Liver (tissue), 9 donors: ENCODE measurements around the gene CDA. TPM values are rescaled to one million over a fixed set of nuclear protein-coding genes. Genes with fewer than 3 reads are reported as not detected.
A peak's percentile ranks its signal among the peaks of the same experiment; 100 is the strongest.

Experiments used
- DNase-seq: peaks from one replicate; pipeline ENCODE4 v3.0.0-alpha.2; 2017; ENCODE audit warnings: low spot score
- H3K27ac ChIP-seq, 2 donors: one replicate each; pipeline ENCODE4 v1.7.0; 2013; ENCODE audit warnings: inconsistent platforms in 2 of 2, low read length in 2 of 2, control low read depth in 1 of 2, low read depth in 1 of 2, mild to moderate bottlenecking in 1 of 2
- H3K27me3 ChIP-seq, 4 donors: one replicate each; pipeline versions ENCODE4 v1.6.1 to v1.7.0; 2013; ENCODE audit warnings: low read length in 3 of 4, inconsistent platforms in 1 of 4, mild to moderate bottlenecking in 1 of 4, moderate library complexity in 1 of 4; ENCODE audit not compliant: control insufficient read depth in 4 of 4, insufficient read depth in 4 of 4
- H3K36me3 ChIP-seq, 4 donors: one replicate each; pipeline versions ENCODE4 v1.6.1 to v1.7.0; 2013; ENCODE audit warnings: low read length in 3 of 4, mild to moderate bottlenecking in 3 of 4, low read depth in 1 of 4, moderate library complexity in 1 of 4; ENCODE audit not compliant: control insufficient read depth in 4 of 4, insufficient read depth in 3 of 4
- H3K4me1 ChIP-seq, 4 donors: one replicate each; pipeline versions ENCODE4 v1.6.1 to v1.7.0; 2013; ENCODE audit warnings: low read length in 3 of 4, mild to moderate bottlenecking in 3 of 4, moderate library complexity in 1 of 4; ENCODE audit not compliant: control insufficient read depth in 4 of 4, insufficient read depth in 4 of 4
- H3K4me3 ChIP-seq, 3 donors: one replicate each; pipeline versions ENCODE4 v1.6.1 to v1.7.0; 2013; ENCODE audit warnings: low read length in 3 of 3, control low read depth in 1 of 3, low read depth in 1 of 3, mild to moderate bottlenecking in 1 of 3
- H3K9ac ChIP-seq, 2 donors: one replicate each; pipeline ENCODE4 v1.7.0; 2013; ENCODE audit warnings: low read length in 2 of 2, mild to moderate bottlenecking in 2 of 2, moderate library complexity in 2 of 2, control low read depth in 1 of 2, low read depth in 1 of 2
- H3K9me3 ChIP-seq, 4 donors: one replicate each; pipeline versions ENCODE4 v1.6.1 to v1.7.0; 2013; ENCODE audit warnings: low read length in 3 of 4; ENCODE audit not compliant: control insufficient read depth in 4 of 4
- EGR1 ChIP-seq, 2 donors: IDR thresholded peaks; 2 replicates each; pipeline ENCODE4 v1.6.1; 2016 to 2018; ENCODE audit warnings: antibody characterized with exemption in 2 of 2, low read depth in 2 of 2
- FOXA2 ChIP-seq: IDR thresholded peaks from 2 replicates; pipeline ENCODE4 v1.6.1; 2016; ENCODE audit warnings: antibody characterized with exemption
- GABPA ChIP-seq, 2 donors: IDR thresholded peaks in 1 of 2; conservative IDR thresholded peaks in 1 of 2; 2 replicates each; pipeline ENCODE4 v1.6.1; 2016; ENCODE audit warnings: antibody characterized with exemption in 2 of 2, mild to moderate bottlenecking in 1 of 2, moderate library complexity in 1 of 2
- HNF4A ChIP-seq, 2 donors: conservative IDR thresholded peaks; 2 replicates each; pipeline ENCODE4 v1.6.1; 2016; ENCODE audit warnings: antibody characterized with exemption in 2 of 2, mild to moderate bottlenecking in 2 of 2
- HNF4G ChIP-seq: IDR thresholded peaks from 2 replicates; pipeline ENCODE4 v1.6.1; 2016; ENCODE audit warnings: antibody characterized with exemption
- JUND ChIP-seq, 2 donors: IDR thresholded peaks; 2 replicates each; pipeline ENCODE4 v1.6.1; 2016; ENCODE audit warnings: antibody characterized with exemption in 2 of 2
- NR2F2 ChIP-seq: IDR thresholded peaks from 2 replicates; pipeline ENCODE4 v1.6.1; 2016; ENCODE audit warnings: antibody characterized with exemption
- RAD21 ChIP-seq, 2 donors: IDR thresholded peaks; 2 replicates each; pipeline ENCODE4 v1.6.1; 2016; ENCODE audit warnings: antibody characterized with exemption in 2 of 2, mild to moderate bottlenecking in 2 of 2
- RXRA ChIP-seq, 2 donors: IDR thresholded peaks; 2 replicates each; pipeline ENCODE4 v1.6.1; 2017 to 2018; ENCODE audit warnings: antibody characterized with exemption in 2 of 2, mild to moderate bottlenecking in 1 of 2
- SP1 ChIP-seq: IDR thresholded peaks from 2 replicates; pipeline ENCODE4 v1.6.1; 2018; ENCODE audit warnings: antibody characterized with exemption, mild to moderate bottlenecking
- TAF1 ChIP-seq: conservative IDR thresholded peaks from 2 replicates; pipeline ENCODE4 v1.6.1; 2016; ENCODE audit warnings: antibody characterized with exemption, mild to moderate bottlenecking
- YY1 ChIP-seq: IDR thresholded peaks from 2 replicates; pipeline ENCODE4 v1.6.1; 2016; ENCODE audit warnings: antibody characterized with exemption, mild to moderate bottlenecking
- WGBS: extraction: QIAGEN DNeasy Blood & Tissue Kit; methylation state at CpG from one replicate; pipeline ENCODE4 v1.1.7; 2013; 5-methylcytosine and 5-hydroxymethylcytosine counted together
- polyA plus RNA-seq, 2 donors: library from polyadenylated mRNA; stranded (reverse) in 1 of 2; unstranded in 1 of 2; fragments of 200-250 nt in 1 of 2; fragments of >200 nt in 1 of 2; fragmentation: Nextera tagmentation in 1 of 2; extraction: Ambion mirVana in 1 of 2; gene quantifications; one replicate each; pipeline versions ENCODE4 v1.2.1 to v1.2.3, GENCODE V29; 2013 to 2015
- total RNA-seq, 2 donors: library from RNA; depleted of rRNA; stranded (reverse); fragments of >200 nt; gene quantifications; one replicate each; pipeline ENCODE4 v1.2.3, GENCODE V29; 2014
- TF ChIP-seq, protein P1 (sequence below): IDR thresholded peaks from 2 replicates; pipeline ENCODE4 v1.6.1; 2016; ENCODE audit warnings: antibody characterized with exemption
- TF ChIP-seq, protein P2 (sequence below): IDR thresholded peaks from 2 replicates; pipeline ENCODE4 v1.6.1; 2016; ENCODE audit warnings: antibody characterized with exemption
- TF ChIP-seq, protein P3 (sequence below): IDR thresholded peaks from 2 replicates; pipeline ENCODE4 v1.6.1; 2016; ENCODE audit warnings: antibody characterized with exemption
- TF ChIP-seq, protein P4 (sequence below): fragments of 150-350 bp; IDR thresholded peaks from 2 replicates; pipeline ENCODE4 v1.5.1; 2017; ENCODE audit warnings: improper control_type of control experiment, low read depth, low read length; ENCODE audit not compliant: missing input control
- TF ChIP-seq, protein P5 (sequence below): IDR thresholded peaks from 2 replicates; pipeline ENCODE4 v1.6.1; 2016; ENCODE audit warnings: antibody characterized with exemption, mild to moderate bottlenecking
- donor health status: healthy.
- donor health status: healthy.
- donor health status: healthy.
- donor health status: healthy.
- donor health status: healthy.

CDA gene
- total and polyA plus RNA-seq, 4 donors, result 0.42 to 38.9 (median 16.9) TPM

DNA sequence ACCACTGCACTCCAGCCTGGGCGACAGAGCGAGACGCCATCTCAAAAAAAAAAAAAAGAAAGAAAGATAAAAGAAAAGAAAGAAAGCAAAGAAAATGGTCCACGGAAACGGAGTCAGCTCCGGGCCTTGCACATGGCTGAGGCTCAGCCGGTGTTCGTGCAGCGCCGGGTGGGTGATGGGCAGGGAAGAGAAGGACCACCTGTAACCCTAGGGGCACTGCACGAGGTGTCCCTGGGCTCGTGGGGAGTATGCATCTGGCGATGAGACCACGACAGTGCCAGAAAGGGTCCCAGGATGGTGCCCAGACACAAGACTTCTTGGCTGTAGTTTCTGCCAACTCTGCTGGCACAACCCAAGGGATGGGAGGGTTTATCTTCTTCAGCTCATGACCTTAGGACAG lies 5.8 kb downstream of the CDA start:
- no peak overlapping the region for H3K27ac ChIP-seq

DNA sequence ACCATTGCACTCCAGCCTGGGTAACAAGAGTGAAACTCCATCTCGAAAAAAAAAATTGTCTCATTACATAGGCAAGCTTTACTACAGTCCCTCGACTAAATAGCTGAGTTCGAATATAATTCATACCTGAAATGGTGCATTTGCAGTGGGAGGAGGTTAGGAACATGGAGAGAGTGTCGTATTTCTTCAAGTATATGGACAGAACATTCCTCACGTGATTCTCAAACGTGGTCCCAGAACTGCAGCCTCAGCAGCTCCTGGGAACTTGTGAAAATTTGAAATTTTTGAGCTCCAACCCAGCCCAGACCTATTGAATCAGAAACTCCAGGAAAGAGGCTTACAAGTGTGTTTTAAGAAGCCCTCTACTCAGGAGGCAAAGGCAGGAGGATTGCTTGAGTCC lies 7.2 kb downstream of the CDA start:
- Histone ChIP-seq H3K9ac (no peak overlapping the region), H3K27ac (no peak overlapping the region), H3K9me3 (no peaks in the 10 kb centered on the region), H3K4me3 (no peak overlapping the region), H3K4me1 (peaks cover under 1 to 20% (median 9%) of the 10 kb centered on the region in 4 donors), H3K27me3 (no peaks in the 10 kb centered on the region), H3K36me3 (peaks cover 0 to 14% (median 4%) of the 10 kb centered on the region in 4 donors)
- 77% methylated on average over 6 of the region's 6 CpGs for WGBS
- TF ChIP-seq, protein P1, sequence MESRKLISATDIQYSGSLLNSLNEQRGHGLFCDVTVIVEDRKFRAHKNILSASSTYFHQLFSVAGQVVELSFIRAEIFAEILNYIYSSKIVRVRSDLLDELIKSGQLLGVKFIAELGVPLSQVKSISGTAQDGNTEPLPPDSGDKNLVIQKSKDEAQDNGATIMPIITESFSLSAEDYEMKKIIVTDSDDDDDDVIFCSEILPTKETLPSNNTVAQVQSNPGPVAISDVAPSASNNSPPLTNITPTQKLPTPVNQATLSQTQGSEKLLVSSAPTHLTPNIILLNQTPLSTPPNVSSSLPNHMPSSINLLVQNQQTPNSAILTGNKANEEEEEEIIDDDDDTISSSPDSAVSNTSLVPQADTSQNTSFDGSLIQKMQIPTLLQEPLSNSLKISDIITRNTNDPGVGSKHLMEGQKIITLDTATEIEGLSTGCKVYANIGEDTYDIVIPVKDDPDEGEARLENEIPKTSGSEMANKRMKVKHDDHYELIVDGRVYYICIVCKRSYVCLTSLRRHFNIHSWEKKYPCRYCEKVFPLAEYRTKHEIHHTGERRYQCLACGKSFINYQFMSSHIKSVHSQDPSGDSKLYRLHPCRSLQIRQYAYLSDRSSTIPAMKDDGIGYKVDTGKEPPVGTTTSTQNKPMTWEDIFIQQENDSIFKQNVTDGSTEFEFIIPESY, result no peak
- TF ChIP-seq SP1, result no peak
- TF ChIP-seq, protein P2, sequence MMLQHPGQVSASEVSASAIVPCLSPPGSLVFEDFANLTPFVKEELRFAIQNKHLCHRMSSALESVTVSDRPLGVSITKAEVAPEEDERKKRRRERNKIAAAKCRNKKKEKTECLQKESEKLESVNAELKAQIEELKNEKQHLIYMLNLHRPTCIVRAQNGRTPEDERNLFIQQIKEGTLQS, result no peak
- no peak for TF ChIP-seq NR2F2
- TF ChIP-seq RAD21 (IDR thresholded peaks at IDR 0.05), result no peak
- TF ChIP-seq, protein P3, sequence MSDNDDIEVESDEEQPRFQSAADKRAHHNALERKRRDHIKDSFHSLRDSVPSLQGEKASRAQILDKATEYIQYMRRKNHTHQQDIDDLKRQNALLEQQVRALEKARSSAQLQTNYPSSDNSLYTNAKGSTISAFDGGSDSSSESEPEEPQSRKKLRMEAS, result no peak
- TF ChIP-seq GABPA (IDR thresholded peaks at IDR 0.05 in 1 of 2, conservative IDR thresholded peaks at IDR 0.05 in 1 of 2), result no peak
- no peak for TF ChIP-seq RXRA (IDR thresholded peaks at IDR 0.05)
- no peak for DNase-seq

More for the DNA sequence above, 5.8 kb downstream of the CDA start:
- no peak overlapping the region for H3K9ac ChIP-seq
- peaks cover 0 to 14% (median 4%) of the 10 kb centered on the region in 4 donors for H3K36me3 ChIP-seq
- no peak for TF ChIP-seq HNF4A (conservative IDR thresholded peaks at IDR 0.05)
- no peak for TF ChIP-seq RAD21 (IDR thresholded peaks at IDR 0.05)
- TF ChIP-seq HNF4G, result no peak
- no peak for TF ChIP-seq SP1
- no peak for TF ChIP-seq TAF1
- no peak for TF ChIP-seq YY1
- peaks cover 0 to 29% (median 12%) of the 10 kb centered on the region in 4 donors for H3K4me1 ChIP-seq
- no peaks in the 10 kb centered on the region for H3K9me3 ChIP-seq
- no peaks in the 10 kb centered on the region for H3K27me3 ChIP-seq
- no peak for DNase-seq
- WGBS, result 95% methylated on average over 14 of the region's 14 CpGs
- H3K4me3 ChIP-seq, result no peak overlapping the region

DNA sequence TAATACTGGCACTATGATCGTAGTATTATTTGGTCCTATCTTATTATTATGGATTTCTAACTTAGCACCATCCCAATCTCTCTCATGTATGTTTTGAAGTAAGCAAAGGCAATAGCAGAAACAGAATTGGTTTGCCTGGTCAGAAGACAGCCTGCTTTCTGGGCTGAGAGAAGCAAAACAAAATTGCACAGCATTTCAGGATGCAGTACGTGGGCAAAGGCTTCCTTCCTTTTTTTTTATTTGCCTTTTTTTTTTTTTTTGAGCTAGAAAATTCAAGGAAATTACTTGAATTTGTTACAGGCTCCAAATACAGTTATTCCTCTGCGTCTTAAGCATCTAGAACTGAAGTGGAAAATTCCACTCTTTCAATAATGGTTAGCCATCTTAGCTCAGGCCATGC lies 8.8 kb downstream of the CDA start:
- Histone ChIP-seq H3K27ac (peak overlapping the region in 1 of 2 donors; percentile 32), H3K9ac (no peak overlapping the region)
- TF ChIP-seq RXRA (IDR thresholded peaks at IDR 0.05) (no peak), HNF4A (conservative IDR thresholded peaks at IDR 0.05) (no peak), EGR1 (IDR thresholded peaks at IDR 0.05; ENCODE audit: low read depth in 2 of 2) (no peak), SP1 (no peak), FOXA2 (no peak), YY1 (no peak), GABPA (IDR thresholded peaks at IDR 0.05 in 1 of 2, conservative IDR thresholded peaks at IDR 0.05 in 1 of 2) (no peak), JUND (IDR thresholded peaks at IDR 0.05) (no peak), RAD21 (IDR thresholded peaks at IDR 0.05) (no peak)
- TF ChIP-seq, protein P4, sequence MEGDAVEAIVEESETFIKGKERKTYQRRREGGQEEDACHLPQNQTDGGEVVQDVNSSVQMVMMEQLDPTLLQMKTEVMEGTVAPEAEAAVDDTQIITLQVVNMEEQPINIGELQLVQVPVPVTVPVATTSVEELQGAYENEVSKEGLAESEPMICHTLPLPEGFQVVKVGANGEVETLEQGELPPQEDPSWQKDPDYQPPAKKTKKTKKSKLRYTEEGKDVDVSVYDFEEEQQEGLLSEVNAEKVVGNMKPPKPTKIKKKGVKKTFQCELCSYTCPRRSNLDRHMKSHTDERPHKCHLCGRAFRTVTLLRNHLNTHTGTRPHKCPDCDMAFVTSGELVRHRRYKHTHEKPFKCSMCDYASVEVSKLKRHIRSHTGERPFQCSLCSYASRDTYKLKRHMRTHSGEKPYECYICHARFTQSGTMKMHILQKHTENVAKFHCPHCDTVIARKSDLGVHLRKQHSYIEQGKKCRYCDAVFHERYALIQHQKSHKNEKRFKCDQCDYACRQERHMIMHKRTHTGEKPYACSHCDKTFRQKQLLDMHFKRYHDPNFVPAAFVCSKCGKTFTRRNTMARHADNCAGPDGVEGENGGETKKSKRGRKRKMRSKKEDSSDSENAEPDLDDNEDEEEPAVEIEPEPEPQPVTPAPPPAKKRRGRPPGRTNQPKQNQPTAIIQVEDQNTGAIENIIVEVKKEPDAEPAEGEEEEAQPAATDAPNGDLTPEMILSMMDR, result no peak
- TF ChIP-seq, protein P1, result no peak
- TF ChIP-seq, protein P5, sequence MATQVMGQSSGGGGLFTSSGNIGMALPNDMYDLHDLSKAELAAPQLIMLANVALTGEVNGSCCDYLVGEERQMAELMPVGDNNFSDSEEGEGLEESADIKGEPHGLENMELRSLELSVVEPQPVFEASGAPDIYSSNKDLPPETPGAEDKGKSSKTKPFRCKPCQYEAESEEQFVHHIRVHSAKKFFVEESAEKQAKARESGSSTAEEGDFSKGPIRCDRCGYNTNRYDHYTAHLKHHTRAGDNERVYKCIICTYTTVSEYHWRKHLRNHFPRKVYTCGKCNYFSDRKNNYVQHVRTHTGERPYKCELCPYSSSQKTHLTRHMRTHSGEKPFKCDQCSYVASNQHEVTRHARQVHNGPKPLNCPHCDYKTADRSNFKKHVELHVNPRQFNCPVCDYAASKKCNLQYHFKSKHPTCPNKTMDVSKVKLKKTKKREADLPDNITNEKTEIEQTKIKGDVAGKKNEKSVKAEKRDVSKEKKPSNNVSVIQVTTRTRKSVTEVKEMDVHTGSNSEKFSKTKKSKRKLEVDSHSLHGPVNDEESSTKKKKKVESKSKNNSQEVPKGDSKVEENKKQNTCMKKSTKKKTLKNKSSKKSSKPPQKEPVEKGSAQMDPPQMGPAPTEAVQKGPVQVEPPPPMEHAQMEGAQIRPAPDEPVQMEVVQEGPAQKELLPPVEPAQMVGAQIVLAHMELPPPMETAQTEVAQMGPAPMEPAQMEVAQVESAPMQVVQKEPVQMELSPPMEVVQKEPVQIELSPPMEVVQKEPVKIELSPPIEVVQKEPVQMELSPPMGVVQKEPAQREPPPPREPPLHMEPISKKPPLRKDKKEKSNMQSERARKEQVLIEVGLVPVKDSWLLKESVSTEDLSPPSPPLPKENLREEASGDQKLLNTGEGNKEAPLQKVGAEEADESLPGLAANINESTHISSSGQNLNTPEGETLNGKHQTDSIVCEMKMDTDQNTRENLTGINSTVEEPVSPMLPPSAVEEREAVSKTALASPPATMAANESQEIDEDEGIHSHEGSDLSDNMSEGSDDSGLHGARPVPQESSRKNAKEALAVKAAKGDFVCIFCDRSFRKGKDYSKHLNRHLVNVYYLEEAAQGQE, result no peak
- TF ChIP-seq, protein P2, result no peak

More for the DNA sequence above, 8.8 kb downstream of the CDA start:
- Histone ChIP-seq H3K4me1 (peaks cover 0 to 13% (median 2%) of the 10 kb centered on the region in 4 donors), H3K9me3 (no peaks in the 10 kb centered on the region), H3K4me3 (no peak overlapping the region), H3K27me3 (no peaks in the 10 kb centered on the region), H3K36me3 (peaks cover 0 to 14% (median 4%) of the 10 kb centered on the region in 4 donors)
- WGBS, result 74% methylated on average over 3 of the region's 3 CpGs
- DNase-seq, result no peak
